Measurements from ENCODE around the gene MTHFR. TPM values are rescaled to one million over a fixed set of nuclear protein-coding genes. Genes with fewer than 3 reads are reported as not detected.

Gene MTHFR
- total and polyA plus RNA-seq, 2 of the 4 experiments (the other 2 are of a cell fraction), result 7.3 to 7.4 TPM

DNA sequence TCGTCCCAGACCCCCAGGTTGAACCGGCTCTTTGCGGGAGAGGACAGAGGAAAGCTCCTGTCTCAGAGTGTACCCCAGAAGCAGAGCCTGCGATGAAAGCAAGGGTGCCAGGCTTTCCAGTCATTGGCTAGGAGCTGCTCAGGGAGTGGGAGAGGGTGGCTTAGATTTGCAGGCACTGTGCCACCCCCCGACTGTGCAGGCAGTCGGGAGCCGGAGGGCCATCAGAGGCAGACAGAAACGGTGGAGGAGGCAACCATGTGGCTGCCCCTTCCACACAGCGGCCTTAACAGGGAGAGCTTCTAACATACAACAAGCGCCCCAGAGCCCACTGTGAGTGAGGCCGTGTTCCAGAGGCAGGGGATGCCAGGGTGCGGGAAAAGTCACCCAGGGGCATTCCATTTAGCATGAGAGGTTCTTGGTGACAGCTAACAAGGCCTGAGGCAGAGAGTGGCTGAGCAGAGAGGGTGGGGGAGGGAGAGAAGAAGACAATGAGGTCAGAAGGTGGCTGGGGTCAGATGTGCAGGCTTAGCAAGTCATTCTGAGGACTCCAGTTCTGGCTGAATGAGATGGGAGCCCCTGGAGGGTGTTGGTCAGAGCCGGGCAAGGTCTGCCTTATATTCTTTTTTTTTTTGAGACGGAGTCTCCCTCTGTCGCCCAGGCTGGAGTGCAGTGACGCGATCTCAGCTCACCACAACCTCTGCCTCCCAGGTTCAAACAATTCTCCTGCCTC is 53.2 kb downstream of the MTHFR start:
- Histone ChIP-seq H2BK120ac (ENCODE audit: low read depth, low read length) (no peak overlapping the region), H3K27me3 (ENCODE audit: control insufficient read depth, insufficient read depth, low read length) (peaks cover 8% of the 10 kb centered on the region), H4K91ac (ENCODE audit: insufficient read depth, low read depth, low read length) (no peak overlapping the region), H3K4me3 (ENCODE audit: insufficient read depth, low read depth, low read length) (no peak overlapping the region), H3K27ac (ENCODE audit: insufficient read depth, low read length) (no peak overlapping the region), H4K20me1 (ENCODE audit: insufficient read depth, low read length) (no peaks in the 10 kb centered on the region), H3K36me3 (ENCODE audit: control insufficient read depth, insufficient read depth, low read length) (peaks cover 21% of the 10 kb centered on the region), H2BK15ac (ENCODE audit: low read depth, low read length) (no peak overlapping the region), H2AFZ (replicated peaks; ENCODE audit: low read length, poor library complexity) (no peak overlapping the region), H2BK5ac (ENCODE audit: low read depth, low read length, poor library complexity, severe bottlenecking) (no peak overlapping the region), H3K23ac (ENCODE audit: low read depth, low read length) (no peak overlapping the region), H4K8ac (ENCODE audit: low read depth in 2 of 2, low read length in 2 of 2) (no peak overlapping the region), H2AK9ac (replicated peaks; ENCODE audit: low read depth, low read length, poor library complexity) (no peak overlapping the region), H3K4me1 (ENCODE audit: control insufficient read depth, insufficient read depth, low read length) (no peaks in the 10 kb centered on the region), H3K9ac (ENCODE audit: low read depth, low read length) (no peak overlapping the region), H3K56ac (ENCODE audit: extremely low read depth, insufficient read depth, low read length) (no peak overlapping the region), H3K18ac (ENCODE audit: low read depth, low read length) (no peak overlapping the region), H3K79me1 (ENCODE audit: low read depth in 1 of 2, low read length in 2 of 2) (no peaks in the 10 kb centered on the region), H3K4me2 (ENCODE audit: low read depth, low read length) (no peak overlapping the region), H3K14ac (replicated peaks; ENCODE audit: low read depth, low read length) (no peak overlapping the region), H3K9me1 (ENCODE audit: insufficient read depth, low read length) (no peaks in the 10 kb centered on the region), H2AK5ac (ENCODE audit: low read depth, low read length) (no peak overlapping the region), H3K4ac (ENCODE audit: low read depth, low read length) (no peak overlapping the region), H4K5ac (ENCODE audit: low read depth, low read length) (no peak overlapping the region), H3K9me3 (ENCODE audit: control insufficient read depth, insufficient read depth, low read length) (0 out of 2 replicates have a peak, but pooled peaks cover 2% of the 10 kb centered on the region), H2BK20ac (ENCODE audit: low read depth, low read length) (no peak overlapping the region)
- intact Hi-C loops (cut with micrococcal nuclease) (no loop called here), dilution Hi-C loops (cut with HindIII; ENCODE audit: low sequenced_read_pairs, unreplicated experiment) (no loop called here), in situ Hi-C loops (cut with MboI; ENCODE audit: low sequenced_read_pairs) (no loop called here)
- ChIA-PET POLR2A (ENCODE audit: unreplicated experiment) (no interaction called here), CTCF (no interaction called here)
- TF ChIP-seq, protein P1, sequence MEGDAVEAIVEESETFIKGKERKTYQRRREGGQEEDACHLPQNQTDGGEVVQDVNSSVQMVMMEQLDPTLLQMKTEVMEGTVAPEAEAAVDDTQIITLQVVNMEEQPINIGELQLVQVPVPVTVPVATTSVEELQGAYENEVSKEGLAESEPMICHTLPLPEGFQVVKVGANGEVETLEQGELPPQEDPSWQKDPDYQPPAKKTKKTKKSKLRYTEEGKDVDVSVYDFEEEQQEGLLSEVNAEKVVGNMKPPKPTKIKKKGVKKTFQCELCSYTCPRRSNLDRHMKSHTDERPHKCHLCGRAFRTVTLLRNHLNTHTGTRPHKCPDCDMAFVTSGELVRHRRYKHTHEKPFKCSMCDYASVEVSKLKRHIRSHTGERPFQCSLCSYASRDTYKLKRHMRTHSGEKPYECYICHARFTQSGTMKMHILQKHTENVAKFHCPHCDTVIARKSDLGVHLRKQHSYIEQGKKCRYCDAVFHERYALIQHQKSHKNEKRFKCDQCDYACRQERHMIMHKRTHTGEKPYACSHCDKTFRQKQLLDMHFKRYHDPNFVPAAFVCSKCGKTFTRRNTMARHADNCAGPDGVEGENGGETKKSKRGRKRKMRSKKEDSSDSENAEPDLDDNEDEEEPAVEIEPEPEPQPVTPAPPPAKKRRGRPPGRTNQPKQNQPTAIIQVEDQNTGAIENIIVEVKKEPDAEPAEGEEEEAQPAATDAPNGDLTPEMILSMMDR (conservative IDR thresholded peaks at IDR 0.05; ENCODE audit: low read depth, low read length), result no peak
- no peak for TF ChIP-seq POLR2A (IDR thresholded peaks at IDR 0.05; ENCODE audit: low read depth, low read length)
- TF ChIP-seq RAD21 (IDR thresholded peaks at IDR 0.05; ENCODE audit: low read length), result no peak
- no peak for TF ChIP-seq CHD1 (IDR thresholded peaks at IDR 0.05; ENCODE audit: low read depth, low read length)
- no peak for TF ChIP-seq RFX5 (IDR thresholded peaks at IDR 0.05; ENCODE audit: low read depth, low read length)
- no peak for TF ChIP-seq CEBPB (IDR thresholded peaks at IDR 0.05; ENCODE audit: low read depth, low read length)
- no peak for TF ChIP-seq BHLHE40 (IDR thresholded peaks at IDR 0.05; ENCODE audit: low read depth, low read length)
- no peak for TF ChIP-seq RCOR1 (IDR thresholded peaks at IDR 0.05; ENCODE audit: insufficient replicate concordance, low read length)
- TF ChIP-seq USF2 (IDR thresholded peaks at IDR 0.05; ENCODE audit: low read depth, low read length), result no peak
- no peak for TF ChIP-seq ELK1 (IDR thresholded peaks at IDR 0.05; ENCODE audit: borderline replicate concordance, low read depth, low read length)
- no peak for TF ChIP-seq MXI1 (IDR thresholded peaks at IDR 0.05; ENCODE audit: borderline replicate concordance, low read depth, low read length)
- no peak for TF ChIP-seq MAZ (IDR thresholded peaks at IDR 0.05; ENCODE audit: borderline replicate concordance, low read depth, low read length)
- no peak for TF ChIP-seq MAFK (IDR thresholded peaks at IDR 0.05; ENCODE audit: low read depth, low read length)
- TF ChIP-seq SMC3 (IDR thresholded peaks at IDR 0.05; ENCODE audit: low read depth, low read length), result no peak
- no peak for TF ChIP-seq NFE2L2 (IDR thresholded peaks at IDR 0.05; ENCODE audit: low read depth, low read length)
- WGBS, 2 experiments (ENCODE audit: extremely low coverage in 2 of 2, insufficient read length in 1 of 2), result 33% methylated on average over 2 of the region's 17 CpGs; no CpG with 5 or more reads in 1 of the 2 experiments
- ATAC-seq (ENCODE audit: low read depth) (no peak), DNase-seq (no peak)
- BruUV-seq (replicated peaks), result no TSS peak
